ENCODE results near the gene FAM53B.
"Not testable (repeated sequence)": the region's sequence is repeated elsewhere in the genome, so short reads cannot be mapped to it uniquely, and the experiment has no call there.

The FAM53B gene

DNA sequence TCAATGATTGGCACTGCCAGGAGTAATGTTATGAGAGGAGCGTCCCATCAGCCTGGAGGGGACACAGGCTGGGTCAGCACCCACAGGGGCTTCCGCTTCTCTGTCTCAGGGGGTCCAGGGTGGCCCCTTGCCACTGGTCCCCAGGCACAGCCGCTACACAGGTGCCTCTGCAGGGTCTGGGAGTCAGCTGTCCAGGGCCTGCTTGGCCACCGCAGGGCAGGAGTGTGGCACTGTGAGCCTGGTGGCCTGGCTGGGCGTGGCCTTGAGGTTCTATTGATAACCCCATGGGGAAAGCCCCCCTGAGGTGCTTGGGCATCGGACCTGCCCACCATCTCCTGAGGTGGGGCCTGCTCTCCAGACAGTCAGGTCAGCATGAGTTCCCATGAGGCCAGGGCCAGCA lies 146.0 kb downstream of the FAM53B start:
- DNase-seq (ENCODE audit: low read depth in 2 of 2) = no peak

DNA sequence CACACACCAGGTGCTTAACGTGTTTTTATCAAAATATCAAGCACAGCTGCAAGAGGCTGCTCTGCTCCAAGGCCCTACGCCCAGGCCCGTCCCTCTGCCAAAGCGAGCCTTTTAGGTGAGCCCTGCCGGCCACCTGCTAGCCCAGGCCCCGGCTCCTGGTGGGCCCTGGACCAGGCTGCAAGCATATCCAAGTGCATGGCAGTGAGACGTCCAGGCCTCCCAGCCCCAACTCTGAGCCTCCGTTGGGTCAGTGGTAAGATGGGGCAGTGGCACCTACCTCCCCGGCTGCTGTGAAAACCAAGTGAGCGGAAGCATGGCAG lies 146.4 kb downstream of the FAM53B start:
- no peak for DNase-seq (ENCODE audit: low read depth in 2 of 2)

DNA sequence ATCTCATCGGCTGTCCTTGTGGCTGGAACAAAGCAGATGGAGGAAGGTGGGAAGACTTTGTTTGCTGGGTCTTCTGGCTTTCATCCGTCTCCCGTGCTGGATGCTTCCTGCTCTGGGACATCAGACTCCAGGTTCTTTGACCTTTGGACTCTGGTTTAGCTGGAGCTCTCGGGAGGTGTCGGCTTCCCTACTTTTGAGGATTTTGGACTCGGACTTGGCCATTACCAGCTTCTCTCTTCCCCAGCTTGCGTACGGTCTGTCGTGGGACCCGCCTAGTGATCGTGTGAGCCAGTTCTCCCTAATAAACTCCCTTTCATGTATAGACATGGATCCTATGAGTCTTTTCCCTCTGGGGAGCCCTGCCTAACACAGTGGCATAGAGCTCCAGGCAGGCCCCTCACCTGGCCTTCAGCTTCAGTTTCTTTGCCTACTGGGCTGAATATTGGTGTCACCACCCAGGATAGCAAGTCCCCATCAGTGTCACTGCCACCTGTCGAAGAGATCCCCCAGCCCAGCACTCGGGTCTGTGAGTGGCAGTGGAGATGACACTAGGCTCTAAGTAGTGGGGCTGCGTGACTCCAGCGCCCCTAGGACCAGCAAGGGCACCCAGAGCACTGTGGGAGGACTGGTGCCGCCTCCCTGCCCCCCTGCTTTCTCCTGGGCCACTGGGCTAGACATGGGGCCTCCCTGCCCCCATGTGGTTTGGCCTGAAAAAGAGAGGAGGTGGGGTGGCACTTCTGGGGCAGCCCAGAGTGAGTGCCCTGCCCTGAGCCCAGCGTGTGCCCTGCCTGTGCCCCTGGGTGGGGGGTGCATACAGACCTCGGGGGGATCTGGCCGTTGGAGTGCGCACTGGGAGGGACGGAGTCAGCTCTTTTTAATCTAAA lies 147.0 kb downstream of the FAM53B start:
- DNase-seq (ENCODE audit: low read depth in 2 of 2) = no peak

DNA sequence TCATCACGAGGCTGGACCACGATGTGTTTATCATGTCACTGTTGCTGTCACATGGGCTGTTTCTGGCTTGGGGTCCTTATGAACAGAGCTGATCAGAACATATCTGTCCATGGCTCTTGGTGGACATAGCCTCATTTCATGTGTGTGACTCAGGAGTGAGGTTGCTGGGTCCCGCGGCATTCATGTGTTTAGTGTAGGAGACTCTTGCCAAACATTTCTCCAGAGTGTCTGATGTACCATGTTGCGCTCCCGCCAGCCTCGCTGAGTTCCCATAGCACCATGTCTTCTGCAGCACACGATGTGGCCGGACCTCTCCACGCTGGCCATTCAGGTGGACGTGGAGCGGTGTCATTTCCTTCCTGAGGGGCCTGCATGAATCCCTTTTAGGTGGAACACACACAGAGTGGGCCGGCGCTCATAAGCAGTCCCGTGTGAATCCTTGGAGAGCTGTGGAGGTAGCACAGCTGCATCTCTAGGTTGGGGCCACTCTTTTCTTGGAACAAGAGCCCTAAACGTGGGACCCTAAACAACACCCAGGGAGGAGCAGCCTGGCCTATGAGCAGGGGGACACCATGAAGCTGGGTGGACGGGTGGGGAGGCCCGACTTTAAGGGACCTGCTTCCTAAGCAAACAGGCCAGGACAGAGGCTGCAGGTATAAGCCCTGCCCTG lies 147.9 kb downstream of the FAM53B start:
- DNase-seq (ENCODE audit: low read depth in 2 of 2) = no peak

DNA sequence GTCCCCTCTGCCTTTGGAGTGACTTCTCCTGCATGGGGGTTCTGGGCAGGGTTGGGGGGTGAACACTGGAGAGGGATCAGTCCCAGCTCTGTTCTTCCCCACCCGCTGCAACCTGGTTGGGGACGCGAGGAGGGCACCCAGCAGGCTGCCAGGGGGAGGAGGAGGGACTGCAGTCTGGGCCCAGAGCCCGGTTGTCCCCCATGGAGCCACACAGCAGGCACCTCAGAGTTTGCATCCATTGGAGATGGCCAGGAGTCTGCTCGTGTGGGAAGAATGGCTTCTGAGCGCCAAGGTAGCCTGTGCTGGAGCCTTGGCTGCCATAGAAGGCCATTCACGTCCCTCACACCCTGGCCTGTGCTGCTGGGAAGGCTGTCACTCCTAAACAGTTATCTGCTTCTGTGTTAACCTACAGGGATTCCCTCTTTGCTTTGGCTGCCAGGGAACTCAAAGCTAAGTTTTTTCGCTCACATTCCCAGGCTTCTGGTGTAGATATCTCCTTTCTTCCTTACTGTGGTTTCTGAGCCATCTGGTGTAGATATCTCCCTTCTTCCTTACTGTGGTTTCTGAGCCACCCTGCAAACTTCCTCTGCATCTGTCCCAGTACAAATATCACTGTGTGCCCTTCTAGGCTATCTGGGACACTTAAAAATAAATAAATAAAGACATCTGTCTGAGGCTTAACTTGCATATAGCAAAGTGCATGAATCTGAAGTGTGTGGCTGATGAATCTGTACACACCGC lies 148.9 kb downstream of the FAM53B start:
- DNase-seq (ENCODE audit: low read depth in 2 of 2) = no peak

DNA sequence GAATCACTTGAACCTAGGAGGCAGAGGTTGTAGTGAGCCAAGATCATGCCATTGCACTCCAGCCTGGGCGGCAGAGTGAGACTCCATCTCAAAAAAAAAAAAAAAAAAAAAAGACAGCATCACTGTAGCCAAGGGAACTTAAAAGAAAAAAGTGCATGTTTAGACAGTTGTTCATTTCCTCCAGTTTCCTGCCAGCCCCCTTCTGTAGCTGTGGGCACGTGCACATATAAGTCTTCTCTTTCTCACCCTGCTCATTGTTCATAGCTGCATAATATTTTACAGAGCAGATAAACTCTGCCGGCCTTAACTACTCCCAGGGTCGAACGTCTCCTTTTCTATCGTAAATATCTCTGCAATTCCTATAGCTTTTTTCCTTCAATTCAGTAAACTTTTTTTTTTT lies 149.9 kb downstream of the FAM53B start:
- DNase-seq (ENCODE audit: low read depth in 2 of 2) = no peak

DNA sequence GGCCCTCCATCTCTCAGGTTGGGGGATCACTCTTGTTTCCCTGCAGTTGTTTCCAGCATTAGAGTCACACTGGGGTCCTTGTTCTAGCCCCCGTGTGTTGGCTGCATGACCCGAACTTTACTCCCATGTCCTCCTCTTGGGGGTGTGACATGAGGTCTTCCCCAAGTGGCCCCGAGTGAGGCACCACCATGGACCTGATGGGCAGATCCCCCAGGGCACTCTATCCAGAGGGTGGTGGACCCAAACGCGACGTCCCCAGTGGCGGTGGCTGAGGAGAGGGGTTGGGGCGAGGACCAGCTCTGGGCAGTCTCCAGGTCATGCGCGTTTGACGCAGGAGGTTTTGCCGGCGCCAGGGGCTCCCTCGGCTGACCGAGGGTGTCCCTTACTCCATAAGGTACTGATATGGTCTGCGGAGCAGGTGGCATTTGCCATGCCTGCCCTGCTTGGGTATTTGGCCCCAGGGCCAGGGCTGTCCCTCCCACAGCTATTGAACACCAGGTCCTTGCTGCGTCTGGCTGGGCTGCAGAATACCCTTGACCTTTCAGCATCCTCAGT lies 150.7 kb downstream of the FAM53B start:
- no peak for DNase-seq (ENCODE audit: low read depth in 2 of 2)

DNA sequence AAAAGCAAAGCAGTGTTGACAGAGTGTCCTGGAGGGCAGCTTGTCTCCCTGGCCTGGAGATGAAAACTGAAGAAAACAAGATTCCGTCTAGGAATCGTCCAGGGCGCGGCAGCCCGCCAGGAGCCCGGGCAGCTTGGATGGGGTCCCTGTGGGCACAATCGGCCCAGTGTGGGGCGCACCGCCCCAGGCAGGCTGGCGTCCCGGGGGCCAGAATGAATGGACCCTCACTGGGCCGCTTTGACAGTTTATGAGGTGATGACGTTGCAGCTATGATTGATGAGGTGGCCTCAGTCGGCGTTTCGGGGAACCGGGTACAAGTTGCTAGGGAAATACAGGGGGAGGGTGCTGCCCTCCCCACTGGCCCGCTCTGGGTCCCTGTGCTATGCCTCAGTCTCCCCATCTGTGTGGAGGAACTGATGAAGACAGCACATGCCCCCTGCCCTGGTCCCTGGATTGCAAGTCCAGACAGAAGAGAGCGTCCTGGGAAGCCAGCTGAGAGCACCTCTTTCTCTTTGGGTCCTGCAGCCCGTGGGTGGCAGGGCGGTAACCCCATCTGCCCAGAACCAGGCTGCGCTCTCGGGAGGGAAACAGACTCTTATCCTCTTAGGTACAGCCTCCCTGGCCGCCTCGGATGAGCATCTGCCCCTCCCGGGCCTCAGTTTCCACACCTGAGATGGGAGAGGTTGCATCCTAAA lies 151.3 kb downstream of the FAM53B start:
- no peak for DNase-seq (ENCODE audit: low read depth in 2 of 2)

DNA sequence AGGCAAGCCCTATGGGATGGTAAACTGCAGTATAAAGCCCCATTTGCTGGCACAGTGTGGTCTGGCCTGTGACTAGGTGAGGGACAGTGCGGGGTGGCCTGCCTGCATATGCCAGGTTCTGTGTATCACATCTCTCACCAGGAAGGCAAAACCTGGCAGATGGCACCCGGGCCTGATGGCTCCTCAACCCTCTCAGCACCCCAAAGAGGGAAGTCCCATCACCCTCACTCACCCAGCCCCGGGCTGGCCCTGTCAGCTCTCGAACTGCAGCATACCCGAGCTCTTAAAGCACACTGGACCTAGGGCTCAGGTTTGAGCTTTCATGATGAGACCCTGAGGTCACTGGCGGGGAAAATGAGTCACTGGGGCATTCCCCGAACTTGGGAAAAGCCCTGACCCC lies 152.1 kb downstream of the FAM53B start:
- DNase-seq (ENCODE audit: low read depth in 2 of 2) = no peak

DNA sequence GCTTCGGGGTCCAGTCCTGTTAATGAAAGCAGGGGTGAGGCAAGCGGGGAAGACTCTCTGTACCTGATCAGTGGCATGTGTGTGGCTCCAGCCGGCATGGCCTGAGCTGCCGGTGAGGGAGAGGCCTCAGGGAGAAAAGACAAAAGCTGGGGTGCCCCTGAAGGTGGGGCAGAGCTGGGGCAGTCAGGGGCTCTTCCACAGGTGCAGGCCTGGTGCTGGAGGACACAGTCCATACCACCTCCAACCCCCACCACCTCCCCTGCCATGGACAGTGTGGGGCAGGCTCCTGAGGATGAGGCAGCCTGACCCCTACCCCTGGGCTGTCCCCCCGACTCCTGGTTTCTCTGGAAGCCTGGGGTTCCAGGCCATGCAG lies 153.1 kb downstream of the FAM53B start:
- DNase-seq (ENCODE audit: low read depth in 2 of 2) = no peak

DNA sequence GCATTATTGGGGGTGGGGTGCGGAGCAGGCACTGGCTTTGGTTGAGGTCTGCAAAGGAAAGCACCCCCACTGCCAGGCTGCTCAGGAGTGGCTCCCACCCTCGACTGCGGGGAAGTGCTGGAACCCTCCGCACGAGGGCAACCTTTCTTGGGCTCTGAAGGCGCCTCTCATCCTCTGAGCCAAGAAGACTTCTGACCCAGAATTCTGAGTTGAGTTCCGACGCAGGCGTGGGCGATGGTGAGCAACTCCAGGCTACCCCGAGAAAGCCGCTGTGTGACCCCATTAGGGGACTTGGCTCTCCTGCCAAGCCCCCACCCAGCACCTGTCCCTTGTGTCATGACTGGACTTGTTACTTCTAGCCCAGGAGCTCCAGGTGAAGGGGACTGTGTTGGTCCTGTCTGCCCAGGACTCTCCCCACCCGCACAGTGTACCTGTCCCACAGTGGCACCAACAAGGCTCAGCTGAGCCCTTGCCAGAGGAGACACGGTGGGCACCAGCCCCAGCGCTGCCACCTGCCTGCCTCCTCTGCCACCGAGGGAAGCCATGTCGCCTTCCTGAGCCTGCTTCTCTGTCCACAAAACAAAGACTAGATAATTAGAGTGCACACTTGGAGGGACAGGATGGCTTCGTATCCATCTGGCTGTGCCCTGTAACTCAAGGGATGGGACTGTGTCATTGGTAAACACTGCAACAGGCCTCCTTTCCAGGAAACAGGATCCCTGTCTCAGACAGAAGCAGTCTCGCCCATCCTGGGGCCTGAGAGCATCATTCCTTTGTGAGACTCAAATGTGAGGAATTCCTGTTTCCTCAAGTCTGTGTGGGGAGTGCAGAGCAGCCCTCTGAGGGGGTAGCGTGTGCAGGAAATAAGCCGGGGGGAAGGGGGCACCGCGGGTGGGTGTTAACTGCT lies 153.7 kb downstream of the FAM53B start:
- no peak for DNase-seq (ENCODE audit: low read depth in 2 of 2)

DNA sequence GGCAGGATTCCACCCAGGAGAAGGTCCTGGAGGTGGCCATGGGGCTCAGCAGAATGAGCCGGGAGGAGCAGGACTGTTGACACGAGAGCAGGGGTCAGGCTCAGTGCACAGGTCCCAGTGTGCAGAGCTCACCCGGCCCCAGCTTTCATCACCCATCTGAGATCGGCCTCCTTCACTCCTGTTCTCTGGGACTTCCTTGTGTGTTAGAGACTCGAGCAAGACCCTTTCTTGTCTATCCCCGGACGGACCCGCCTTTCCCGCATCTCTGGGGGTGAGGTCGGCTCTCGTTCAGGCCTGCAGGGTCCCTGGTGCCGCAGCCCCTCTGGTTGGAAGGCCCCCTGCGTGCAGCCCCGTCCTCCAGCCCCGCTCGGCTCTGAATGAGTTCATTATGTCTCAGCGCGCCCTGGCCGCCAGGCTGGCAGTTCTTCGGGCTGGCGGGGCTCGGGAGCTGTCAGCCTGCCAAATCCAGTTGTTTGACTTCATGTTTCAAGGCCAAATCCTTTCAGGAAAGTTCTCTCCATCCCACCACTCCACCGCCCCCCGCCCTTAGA lies 154.6 kb downstream of the FAM53B start:
- no peak for DNase-seq (ENCODE audit: low read depth in 2 of 2)

DNA sequence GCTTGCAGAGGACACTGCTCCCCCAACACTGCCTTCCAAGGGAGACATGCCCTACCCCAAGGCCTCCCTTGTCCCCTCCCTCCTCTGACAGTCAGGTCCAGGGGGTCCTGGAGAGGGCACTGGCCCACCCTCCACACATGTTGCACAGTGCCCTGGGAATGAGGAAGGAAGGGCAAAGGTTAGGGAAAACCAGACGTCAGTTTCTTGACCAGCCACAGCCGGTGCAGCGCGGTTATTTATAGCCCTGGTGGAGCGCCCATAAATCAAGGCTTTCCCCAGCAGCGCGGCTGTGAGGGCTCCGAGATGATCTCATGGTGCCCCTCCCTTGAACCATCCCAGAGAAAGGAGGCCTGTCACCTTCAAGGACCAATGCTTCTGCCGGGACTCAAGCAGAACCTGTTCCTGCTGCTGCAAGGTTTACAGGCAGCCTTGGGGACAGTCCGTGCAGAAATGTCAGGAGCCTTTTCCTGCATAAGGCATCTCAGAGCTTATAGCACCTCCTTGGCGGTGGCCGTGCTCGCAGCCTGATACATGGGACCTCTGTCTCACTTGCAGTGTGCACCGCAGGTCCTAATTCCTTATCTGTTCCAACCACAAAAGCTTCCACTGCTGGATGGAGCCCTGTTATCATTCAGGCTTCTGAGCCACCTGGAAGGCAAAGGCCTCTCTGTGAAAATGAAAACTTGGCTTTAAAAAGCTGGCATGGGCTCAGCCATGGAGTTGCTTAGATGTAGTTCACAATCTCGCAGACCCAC lies 155.3 kb downstream of the FAM53B start:
- DNase-seq (ENCODE audit: low read depth in 2 of 2) = no peak

DNA sequence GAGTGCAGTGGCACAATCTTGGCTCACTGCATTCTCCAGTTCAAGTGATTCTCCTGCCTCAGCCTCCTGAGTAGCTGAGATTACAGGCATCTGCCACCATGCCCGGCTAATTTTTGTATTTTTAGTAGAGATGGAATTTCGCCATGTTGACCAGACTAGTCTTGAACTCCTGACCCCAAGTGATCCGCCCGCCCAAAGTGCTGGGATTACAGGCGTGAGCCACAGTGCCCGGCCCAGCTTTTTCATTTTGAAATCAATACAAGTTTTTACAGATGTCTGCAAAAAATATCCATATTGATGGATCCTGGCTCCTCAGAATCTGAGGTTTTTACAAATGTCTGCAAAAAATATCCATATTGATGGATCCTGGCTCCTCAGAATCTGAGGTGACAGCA lies 155.8 kb downstream of the FAM53B start:
- not testable (repeated sequence) for DNase-seq (ENCODE audit: low read depth in 2 of 2)

DNA sequence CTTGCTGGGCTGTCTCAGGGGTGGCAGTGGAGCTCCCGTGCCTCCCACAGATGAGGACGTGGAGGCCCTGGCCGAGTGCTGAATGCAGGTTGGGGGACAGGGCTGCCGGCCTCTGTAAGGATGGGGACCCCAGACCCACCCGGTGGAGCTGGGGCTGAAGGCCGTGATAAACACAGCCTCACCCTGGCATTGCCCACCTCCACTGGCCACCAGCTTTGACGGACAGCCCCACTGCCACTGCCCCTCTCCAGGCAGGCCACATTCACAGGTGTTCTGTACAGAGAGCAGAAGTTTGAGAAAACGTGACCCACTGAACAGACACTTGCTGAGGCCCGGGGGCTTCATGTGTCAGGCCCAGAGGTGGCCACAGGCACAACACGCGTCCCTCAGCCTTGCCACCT lies 156.4 kb downstream of the FAM53B start:
- DNase-seq (ENCODE audit: low read depth in 2 of 2) = no peak

DNA sequence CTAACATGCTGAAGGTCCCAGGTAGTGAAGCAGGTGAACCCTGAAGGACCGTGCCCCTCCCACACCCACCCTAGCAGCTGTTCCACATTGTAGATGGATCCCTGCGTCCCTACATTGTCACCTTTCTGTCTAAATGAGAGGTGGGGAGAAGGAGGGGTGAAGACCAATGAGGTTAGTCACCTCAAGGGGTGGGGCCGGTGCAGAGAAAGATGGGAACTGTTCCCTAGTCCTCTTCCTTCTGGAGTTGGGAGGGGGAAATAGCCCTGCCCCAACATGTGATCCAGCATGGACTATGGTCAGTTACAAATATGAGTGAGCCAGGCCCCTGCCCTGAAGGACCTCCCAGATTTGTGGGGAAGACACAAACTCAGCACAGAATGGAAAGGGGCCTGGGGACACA lies 158.0 kb downstream of the FAM53B start:
- DNase-seq (ENCODE audit: low read depth in 2 of 2) = no peak

DNA sequence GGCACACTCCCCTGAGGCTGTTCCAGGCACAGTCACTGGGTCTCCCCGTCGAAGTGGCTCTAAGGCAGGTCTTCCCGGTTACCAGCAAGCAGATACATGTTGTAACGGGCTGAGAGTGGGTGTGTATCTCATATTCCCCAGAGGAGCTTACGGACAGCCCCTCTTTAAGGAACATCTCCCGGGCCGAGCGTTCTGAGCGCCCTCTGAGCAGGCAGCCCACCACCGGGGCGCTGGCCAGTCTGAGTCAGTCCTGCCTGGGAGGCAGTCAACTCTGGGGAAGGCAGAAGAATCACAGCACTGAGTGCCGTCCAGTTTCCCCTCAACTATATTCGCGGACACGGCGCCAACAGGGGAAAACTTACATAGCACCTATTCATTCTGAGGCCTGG lies 165.2 kb downstream of the FAM53B start:
- DNase-seq (ENCODE audit: low read depth in 2 of 2) = no peak

DNA sequence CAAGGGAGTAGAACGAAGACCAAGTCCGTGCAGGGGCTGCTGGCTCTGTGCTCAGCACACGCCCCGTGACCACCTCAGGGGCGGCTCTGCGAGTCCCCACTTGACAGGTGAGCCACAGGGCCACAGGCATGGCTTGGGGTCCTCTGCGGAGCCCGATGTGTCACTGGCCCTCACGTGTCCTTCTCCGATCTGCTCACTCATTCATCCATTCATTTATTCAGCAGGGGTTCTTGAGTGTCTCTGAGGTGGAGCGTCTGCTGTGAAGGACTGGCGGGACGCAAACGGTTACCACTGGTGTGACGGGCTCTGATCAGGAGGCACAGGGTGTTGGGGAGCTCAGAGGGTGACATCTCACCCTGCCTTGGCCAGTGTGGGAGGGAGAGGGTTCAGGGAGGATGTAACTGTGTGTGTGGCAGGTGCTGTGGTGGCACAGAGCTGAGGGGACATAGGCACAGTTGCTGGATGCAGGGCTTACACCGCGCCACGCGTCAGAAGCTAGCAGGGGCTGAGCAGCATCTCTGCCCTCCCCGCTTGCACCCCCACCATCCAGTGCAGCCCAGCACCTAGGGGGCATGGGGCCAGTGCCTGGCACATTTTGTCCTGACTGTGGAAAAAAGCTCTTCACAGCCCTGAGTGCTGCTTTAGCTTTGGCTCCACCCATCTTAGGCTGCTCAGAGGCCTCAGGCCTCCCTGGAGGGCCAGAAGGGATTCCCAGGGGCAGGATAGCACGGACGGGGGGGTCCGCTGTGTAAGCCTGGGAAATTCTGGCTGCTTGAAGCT lies 165.8 kb downstream of the FAM53B start:
- no peak for DNase-seq (ENCODE audit: low read depth in 2 of 2)

DNA sequence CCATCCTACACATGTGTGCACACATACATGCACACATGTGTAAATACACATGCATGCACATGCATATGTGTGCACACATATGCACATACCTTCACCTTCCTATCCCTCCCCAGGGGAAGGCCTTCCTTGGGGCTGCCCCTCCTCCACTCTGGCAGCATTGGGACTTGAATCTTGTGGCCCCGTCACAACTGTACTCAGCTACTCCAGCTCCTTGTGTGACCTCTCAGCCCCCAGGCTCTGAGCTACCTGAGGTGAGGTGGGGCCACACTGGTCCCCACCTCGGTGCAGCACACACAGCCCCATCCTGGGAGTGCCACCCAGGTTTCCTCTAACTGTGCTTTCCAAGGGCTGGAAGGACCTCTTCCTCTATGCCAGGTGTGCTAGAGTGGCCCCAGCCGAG lies 166.5 kb downstream of the FAM53B start:
- DNase-seq (ENCODE audit: low read depth in 2 of 2) = no peak

Measured in stimulated activated CD8-positive, alpha-beta memory T cell treated with anti-CD3 and anti-CD28 coated beads, Interleukin-7, amount 100 ng/mL, for 1 hour (primary cell).